Stomach (tissue), 4 donors: ENCODE results near the gene DOCK2.

ENCODE experiments used
- CTCF ChIP-seq, 7 experiments: fragments of 450-650 bp in 4 of 7; fragments of 200-600 bp in 3 of 7; sonication (generic) in 3 of 7; IDR thresholded peaks; one replicate each; pipeline ENCODE4 v1.5.1; 2016 to 2019; ENCODE audit warnings: antibody characterized with exemption in 7 of 7, control low read depth in 2 of 7, mild to moderate bottlenecking in 1 of 7
- POLR2A ChIP-seq, 4 donors: fragments of 450-650 bp; IDR thresholded peaks; one replicate each; pipeline ENCODE4 v1.6.1; 2016; ENCODE audit warnings: antibody characterized with exemption in 4 of 4, control low read depth in 2 of 4, mild to moderate bottlenecking in 1 of 4, moderate library complexity in 1 of 4
- POLR2AphosphoS5 ChIP-seq, 3 donors: sonication (generic); formaldehyde crosslinking; IDR thresholded peaks; one replicate each; pipeline ENCODE4 v1.6.1; 2016; ENCODE audit warnings: antibody characterized with exemption in 3 of 3

GRCh38 chr5:169591636-169592035 lies 45.4 kb upstream of the DOCK2 start:
- TF ChIP-seq CTCF (IDR thresholded peaks at IDR 0.05): no peak
- TF ChIP-seq POLR2A (IDR thresholded peaks at IDR 0.05): no peak
- TF ChIP-seq POLR2AphosphoS5 (IDR thresholded peaks at IDR 0.05): no peak
